GM11168 (cell line): ENCODE measurements around the gene NBL1.

Experiments
- in situ Hi-C: fragments of 300-500 bp; cut with MboI; formaldehyde crosslinking; loops from one replicate; pipeline ENCODE4 v1.12.0; 2022; ENCODE audit warnings: low sequenced_read_pairs; ENCODE audit not compliant: unreplicated experiment

NBL1 gene

DNA sequence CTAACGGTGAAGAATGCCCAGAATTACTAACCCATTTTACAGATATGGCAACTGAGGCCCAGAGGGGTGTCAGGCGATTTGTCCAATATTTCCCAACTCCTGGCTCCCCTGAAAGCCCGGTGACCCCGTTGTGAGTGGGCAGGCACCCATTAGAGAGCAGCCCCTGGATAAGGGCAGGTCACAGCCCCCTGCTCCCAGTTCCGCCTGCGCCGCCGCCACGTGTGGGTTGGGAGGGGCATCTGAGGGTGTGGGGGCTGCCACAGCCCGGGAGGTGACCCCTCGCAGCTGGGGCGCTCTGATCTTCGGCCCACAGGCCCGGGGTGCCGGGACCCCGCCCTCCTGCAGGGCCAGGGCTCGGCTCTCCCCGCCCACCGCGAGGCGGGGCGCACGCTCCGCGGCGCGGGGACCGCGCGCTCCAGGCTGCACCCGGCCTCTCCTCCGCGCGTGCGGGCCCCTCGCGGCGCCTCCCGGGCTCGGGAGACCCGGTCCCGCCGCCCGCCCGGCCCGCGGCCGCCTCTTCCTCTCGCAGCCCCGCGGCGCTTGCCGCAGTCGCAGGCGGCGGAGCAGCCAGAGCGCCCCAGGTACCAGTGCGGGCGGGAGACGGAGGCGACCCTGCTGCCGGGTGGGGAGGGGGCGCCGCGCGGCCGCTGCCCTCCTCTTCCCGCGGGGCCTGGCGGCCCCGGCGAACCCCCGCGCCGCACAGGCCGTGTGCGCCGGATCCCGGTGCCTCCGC, 20.5 kb downstream of the NBL1 start, which contains the start of gene HTR6:
TSS of gene HTR6 (plus strand) at position 423 of the 733 bp plus-strand sequence. CDS start 879 bp downstream, outside the sequence.
- in situ Hi-C loops, result loop anchor here (5.0 kb wide), 1 partner anchor 33 kb away; no protein-coding TSS in a partner anchor

DNA sequence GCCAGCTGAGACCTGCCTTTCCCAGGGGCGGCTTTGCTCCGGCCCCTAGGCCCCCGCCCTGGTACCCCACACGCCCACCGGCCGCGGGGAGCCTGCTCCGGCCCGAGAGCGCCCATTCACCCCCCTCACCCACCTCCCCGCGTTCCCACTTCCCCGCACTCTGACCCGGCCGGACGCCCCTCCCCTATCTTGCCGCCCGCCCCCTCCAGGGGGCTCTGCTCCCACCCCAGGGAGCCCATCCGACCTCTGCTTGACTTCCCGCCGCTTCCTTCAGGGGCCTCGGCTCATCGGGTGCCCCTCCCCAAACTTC, 21.0 kb downstream of the NBL1 start:
- in situ Hi-C loops, result no loop called here

DNA sequence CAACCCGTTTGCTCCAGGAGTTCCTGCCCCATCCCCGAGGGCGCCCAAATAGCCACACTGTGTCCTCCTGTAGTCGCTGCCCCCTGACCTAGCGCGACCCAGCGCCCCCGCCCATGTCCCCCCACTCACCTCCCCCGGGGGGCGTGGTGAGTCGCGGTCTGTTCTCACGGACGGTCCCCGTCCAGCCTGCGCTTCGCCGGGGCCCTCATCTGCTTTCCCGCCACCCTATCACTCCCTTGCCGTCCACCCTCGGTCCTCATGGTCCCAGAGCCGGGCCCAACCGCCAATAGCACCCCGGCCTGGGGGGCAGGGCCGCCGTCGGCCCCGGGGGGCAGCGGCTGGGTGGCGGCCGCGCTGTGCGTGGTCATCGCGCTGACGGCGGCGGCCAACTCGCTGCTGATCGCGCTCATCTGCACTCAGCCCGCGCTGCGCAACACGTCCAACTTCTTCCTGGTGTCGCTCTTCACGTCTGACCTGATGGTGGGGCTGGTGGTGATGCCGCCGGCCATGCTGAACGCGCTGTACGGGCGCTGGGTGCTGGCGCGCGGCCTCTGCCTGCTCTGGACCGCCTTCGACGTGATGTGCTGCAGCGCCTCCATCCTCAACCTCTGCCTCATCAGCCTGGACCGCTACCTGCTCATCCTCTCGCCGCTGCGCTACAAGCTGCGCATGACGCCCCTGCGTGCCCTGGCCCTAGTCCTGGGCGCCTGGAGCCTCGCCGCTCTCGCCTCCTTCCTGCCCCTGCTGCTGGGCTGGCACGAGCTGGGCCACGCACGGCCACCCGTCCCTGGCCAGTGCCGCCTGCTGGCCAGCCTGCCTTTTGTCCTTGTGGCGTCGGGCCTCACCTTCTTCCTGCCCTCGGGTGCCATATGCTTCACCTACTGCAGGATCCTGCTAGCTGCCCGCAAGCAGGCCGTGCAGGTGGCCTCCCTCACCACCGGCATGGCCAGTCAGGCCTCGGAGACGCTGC, 21.7 kb downstream of the NBL1 start:
- in situ Hi-C loops, result no loop called here

DNA sequence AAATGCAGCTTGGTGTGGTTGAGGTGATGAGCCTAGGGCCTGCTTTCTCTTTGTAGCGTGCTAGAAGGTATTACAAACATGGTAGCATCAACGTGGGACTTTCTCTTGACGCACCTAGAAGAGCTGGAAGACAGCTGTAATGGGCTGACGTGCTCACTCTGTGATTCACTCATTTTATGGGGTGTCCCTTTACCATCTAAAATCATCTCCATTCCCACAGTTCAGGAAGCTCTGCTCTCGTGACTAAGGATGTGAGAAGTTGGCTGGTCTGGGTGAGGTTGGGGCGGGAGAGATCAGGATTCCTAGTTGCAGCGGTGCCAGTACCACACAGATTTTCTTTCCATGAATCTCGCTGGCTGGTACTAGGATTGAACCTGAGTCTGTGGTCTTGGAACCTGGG, 24.8 kb downstream of the NBL1 start:
- in situ Hi-C loops, result no loop called here

DNA sequence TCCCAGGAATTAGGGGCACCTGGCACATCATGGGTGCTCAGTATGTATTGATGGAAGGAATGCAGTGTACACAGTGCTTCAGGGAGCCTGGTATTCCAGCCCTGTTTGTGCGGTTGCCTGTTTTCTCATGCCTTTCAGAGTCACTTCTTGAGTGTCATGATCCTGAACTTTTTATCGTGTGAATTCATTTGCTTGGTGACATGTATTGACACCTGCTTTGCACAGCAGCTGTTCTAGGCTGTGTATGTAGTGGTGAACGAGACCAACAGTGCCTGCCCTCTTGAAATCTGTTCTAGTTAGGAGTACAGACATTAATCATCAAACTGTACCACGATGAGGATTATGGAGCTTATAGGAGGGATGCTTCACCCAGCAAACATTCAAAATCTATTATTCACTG, 26.7 kb downstream of the NBL1 start:
- in situ Hi-C loops, result no loop called here

DNA sequence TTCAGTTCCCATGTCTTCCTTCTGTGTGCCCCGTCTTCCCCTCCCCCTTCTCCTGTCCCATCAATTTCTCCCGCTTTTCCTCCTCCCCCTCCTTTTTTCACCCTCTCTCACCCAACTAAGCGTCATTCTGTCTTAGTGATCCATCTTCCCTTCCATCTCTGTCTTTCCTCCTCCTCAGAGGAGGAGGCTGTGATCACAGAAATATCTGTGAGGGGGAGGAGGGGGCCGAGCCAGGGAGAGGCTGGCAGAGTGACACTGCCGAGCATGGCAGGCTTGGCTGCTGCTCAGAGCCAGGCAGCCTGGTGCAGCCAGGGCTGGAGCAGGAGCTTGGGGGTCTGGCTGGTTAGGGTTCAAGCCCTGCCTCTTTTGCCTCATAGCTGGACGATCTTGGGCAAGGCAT, 28.1 kb downstream of the NBL1 start:
- in situ Hi-C loops, result no loop called here

DNA sequence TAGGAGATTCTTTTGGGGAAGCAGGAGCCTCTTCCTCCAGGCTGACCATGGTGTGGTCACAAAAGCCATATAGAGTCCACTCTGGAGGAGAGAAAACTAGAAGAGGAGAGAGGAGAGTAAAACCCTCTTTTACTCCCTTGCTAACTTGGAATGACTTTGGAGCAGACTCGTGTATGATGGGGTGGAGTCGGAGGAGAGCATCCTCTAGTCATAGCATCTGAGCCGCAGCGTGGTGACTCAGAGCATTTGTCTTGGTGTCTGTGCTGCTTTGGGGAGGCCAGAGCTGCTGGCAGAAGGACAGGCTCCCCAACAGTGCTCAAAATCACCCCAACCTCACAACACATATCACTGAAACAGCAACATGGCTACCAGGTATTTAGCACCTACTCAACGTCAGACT, 31.7 kb downstream of the NBL1 start:
- in situ Hi-C loops, result no loop called here

DNA sequence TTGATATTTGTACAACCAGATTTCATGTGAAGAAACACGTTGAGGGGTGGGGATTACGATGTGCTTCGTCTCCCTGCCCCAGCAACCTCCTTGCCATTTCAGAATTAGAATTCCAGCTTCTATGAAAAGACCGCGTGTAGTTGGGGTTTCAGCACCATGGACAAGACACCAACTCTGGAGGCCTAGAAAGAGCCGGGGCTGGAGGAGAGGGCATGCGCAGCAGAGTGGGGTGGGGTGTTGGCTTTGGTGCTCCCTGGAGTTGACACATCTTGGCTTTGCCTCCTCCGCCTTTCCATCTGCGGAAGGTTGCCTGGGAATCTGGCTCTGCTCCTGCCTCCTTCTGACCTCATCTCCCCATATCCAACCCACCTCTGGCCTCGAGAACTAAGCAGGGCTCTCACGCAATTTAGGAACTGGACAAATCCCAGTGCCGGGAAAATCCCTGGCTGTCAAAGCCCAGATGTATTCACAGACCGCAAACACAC, 32.4 kb downstream of the NBL1 start:
- in situ Hi-C loops, result no loop called here

DNA sequence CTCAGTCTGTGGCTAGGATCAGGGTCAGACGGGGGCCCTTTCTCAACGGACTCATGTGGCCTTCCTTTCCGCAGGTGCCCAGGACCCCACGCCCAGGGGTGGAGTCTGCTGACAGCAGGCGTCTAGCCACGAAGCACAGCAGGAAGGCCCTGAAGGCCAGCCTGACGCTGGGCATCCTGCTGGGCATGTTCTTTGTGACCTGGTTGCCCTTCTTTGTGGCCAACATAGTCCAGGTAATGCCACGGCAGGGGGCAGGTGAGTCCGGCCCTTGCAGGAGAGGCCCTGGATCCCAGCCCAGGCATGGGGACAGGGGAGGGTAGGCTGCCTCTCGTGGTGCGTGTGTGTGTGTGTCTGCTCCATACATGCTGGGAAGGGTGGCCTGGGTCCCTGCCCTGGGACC, 34.4 kb downstream of the NBL1 start:
- in situ Hi-C loops, result no loop called here

DNA sequence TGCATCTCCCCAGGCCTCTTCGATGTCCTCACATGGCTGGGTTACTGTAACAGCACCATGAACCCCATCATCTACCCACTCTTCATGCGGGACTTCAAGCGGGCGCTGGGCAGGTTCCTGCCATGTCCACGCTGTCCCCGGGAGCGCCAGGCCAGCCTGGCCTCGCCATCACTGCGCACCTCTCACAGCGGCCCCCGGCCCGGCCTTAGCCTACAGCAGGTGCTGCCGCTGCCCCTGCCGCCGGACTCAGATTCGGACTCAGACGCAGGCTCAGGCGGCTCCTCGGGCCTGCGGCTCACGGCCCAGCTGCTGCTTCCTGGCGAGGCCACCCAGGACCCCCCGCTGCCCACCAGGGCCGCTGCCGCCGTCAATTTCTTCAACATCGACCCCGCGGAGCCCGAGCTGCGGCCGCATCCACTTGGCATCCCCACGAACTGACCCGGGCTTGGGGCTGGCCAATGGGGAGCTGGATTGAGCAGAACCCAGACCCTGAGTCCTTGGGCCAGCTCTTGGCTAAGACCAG, 34.9 kb downstream of the NBL1 start:
- in situ Hi-C loops, result no loop called here

DNA sequence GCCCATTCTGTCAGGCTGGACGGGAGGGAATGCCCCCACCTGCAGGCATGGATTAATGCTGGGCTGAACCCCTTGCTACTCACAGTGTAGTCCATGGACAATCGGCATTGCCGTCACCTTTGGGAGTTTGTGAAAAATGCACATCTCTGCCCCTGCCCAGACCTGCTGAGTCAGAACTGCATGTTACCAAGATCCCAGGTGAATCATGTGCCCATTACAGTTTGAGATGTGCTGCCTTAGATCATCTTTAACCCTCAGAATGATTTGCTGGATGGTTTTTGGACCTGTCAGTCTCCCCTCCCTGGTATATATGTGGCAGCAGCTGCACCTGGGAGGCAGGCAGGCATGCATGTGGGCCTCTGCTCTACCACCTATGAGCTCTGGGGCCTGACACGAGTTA, 35.6 kb downstream of the NBL1 start:
- in situ Hi-C loops, result no loop called here

DNA sequence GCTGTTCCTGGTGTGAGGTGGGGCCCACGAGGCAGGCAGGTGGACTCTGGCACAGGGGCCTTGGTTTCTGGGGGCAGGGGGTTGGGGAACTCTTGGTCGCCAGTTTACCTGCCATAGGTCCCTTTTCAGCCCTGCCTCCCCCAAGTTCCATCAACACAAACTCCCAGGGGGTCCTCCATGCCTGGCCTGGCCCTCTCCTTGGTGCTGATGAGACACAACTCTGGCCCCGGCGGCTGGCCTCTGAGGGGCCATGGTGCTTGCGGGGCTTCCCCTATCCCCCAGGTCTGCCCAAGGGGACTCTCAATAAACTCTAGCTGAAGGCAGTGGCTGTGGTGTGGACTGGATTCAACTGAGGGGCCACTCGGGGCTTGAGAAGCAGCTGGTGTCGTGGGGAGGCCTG, 36.5 kb downstream of the NBL1 start:
- in situ Hi-C loops, result no loop called here

DNA sequence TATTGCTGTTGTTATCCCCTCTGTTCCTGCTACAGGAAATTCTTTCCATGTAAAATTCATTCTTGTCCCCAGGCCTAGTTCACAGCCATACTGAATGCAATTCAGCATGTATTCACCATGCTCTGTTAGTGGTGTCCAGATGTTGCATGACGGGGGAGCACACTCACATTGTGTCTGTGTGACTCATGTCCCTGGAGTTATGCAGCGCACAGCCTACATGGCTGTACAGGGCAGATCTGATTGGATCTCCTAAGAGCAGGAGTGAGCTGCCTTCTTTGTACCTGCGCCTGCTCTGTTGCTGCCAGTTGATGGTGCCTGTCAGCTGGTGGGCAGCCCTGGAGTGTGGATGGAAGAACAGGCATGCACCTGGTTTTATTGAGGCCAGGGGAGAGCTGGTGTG, 38.1 kb downstream of the NBL1 start:
- in situ Hi-C loops, result no loop called here

DNA sequence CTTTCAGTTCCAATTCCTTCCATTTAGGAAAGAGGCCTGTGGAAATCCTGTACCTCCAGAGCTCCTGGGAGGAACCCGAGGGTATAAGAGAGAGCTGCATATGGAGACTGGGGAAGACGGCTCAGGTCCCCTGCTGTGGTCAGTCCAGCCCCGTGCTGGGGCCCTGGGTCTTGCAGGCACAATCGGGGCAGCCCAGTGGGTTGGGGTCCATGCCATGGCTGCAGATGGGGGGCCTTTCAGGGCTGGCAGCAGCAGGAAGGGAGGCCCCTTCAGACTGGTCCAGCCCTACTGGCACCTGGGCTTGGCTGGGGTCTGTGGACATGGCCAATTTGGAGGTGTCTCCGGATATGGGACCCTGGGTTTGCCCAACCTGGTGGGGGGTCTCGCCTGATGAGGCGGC, 38.8 kb downstream of the NBL1 start:
- in situ Hi-C loops, result no loop called here

DNA sequence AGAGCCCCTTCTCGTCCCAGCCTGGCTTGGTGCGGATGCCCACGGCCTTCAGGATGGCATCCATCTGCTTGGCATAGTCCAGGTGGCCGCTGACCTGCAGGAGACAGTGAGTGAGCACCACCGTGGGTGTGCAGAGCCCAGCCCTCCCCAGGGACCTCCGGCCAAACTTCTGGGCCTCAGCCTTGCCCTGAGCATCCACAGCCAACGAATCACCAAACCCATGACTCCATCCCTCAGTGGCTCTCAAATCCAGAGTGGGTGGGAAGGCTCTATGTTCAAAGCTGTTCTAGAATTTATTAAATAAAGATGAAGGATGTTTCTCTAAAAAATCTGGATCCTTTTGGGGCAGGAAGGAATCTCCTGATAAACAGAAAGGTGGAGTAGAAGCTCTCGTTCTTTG, 39.2 kb downstream of the NBL1 start:
- in situ Hi-C loops, result no loop called here

DNA sequence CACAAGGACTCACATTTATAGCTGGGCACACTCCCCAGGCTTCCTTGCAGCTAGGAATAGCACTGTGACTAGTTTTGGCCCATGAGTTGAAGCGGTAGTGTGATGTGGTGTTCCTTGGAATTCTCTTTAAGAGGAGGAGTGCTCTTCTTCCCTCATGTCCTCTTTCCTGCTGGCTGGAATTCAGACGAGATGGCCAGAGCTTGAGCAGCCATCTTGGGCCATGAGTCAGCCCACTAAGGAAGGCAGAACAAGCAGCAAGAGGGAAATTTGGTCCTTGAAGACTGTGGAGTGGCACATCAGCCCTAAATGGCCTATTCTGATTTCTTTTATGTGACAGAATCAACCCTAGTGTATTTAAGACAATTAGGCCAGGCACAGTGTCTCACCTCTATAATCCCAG, 40.6 kb downstream of the NBL1 start:
- in situ Hi-C loops, result no loop called here

DNA sequence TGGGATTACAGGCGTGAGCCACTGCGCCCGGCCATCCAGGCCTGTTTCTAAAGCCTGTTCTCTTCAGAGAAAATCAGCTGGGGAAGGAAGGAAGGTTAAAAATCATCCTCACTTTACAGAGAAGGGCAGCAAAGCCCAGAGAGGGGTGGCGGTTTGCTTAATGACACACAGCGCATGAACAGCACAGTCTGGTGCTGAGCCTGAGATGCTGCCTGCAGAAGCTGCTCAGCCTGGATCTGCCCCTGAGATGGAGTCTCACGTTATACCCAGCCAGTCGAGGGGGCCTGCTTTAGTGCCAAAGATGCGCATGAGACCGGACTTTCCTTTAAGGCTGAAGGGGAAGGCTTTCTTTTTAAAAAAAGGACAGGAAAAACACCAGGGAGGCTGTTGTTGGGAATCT, 41.9 kb downstream of the NBL1 start:
- in situ Hi-C loops, result no loop called here

DNA sequence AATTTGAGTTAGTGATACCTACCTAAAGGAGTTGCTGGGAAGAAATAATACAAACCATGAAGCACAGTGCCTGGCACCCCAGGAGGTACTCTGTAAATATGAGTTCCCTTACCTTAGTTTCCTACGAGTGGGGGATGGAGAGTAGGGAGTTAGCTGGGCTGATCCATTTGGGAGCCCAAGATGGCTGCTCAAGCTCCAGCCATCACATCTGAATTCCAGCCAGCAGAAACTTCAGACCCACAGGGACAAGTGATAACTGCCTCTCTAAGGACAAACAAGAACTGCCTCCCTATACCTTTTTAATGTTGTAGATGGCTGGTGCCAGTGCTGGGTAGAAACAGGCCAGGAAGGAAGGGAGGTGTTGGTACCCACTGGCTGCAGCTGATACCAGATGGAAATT, 43.3 kb downstream of the NBL1 start:
- in situ Hi-C loops, result no loop called here

DNA sequence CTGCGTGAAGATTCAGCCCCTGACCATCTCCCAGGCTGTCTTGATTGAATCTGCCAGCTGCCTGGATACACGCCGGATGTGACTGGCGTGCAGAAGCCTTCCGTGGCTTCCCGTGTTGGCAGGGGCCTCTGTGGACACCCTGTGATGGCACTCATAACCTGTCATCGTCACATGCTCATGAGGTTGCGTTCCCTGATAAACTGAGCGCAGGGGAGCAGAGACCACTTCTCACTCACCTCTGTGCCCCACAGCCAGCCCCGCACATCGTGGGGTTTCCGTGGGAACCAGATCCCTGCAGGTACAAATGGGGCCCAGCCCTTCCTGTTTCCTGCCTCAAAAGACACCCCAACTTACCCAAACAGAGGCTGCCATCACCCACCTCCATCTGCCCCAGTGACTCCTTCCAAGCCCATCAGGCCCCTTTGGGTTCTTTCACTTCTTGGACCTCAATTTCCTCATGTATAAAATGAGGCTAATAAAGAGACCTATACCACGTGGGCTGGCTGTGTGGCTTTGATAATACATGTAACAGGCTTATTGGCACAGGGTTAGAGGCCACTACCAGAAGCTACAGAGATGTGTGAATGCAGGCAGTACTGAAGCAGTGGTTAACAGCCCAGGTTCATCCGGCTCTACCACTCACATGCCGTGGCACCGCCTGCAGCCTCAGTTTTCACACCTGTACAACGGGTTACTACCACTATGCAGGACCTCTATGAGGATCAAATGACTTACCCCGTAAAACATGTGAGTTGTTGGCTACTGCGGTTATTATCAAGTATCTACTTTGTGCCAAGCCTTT, 44.1 kb downstream of the NBL1 start:
- in situ Hi-C loops, result no loop called here

DNA sequence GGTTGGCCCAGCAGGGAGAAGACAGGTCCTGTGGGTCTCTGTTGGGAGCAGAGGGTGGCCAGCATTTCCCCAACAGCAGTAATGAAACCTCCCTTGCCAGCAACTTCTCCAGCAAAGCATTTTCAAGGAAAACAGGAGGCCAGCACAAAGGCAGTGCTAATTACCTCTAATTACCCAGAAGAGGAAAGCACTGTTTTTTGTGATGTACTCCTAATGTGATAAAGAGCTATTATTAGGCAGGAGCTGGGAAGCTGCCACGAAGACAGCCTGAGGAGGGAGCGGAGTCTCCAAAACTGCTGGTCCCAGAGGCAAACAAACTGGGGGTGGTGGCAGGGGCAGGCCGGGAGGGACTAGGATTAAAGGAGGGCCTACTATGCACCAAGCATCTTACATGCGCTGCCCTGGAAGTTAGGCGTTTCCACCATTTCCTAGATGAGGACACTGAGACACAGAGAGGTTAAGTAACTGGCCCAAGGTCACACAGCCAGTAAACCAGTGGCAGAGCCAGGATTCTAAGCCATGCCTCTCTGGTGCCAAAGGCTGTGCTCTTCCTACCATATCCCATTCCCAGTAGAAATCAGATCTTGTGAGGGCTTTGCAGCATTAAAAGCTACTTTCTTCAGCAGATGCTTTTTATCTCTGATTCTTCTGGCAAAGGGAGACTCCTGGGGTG, 45.1 kb downstream of the NBL1 start:
- in situ Hi-C loops, result no loop called here
